GM19395 (cell line): ENCODE results near the gene POTEM.
"Not testable (repeated sequence)": the region's sequence is repeated elsewhere in the genome, so short reads cannot be mapped to it uniquely, and the experiment has no call there.

ENCODE experiments used
- ATAC-seq: cut with Tn5 transposase; IDR thresholded peaks from one replicate; pipeline ENCODE4 v1.9.1; 2021; ENCODE audit warnings: mild to moderate bottlenecking, moderate library complexity; ENCODE audit not compliant: unreplicated experiment

The POTEM gene

GRCh38 chr14:19036811-19037382, 69.7 kb downstream of the POTEM start:
- not testable (repeated sequence) for ATAC-seq

GRCh38 chr14:19038060-19038664, 70.9 kb downstream of the POTEM start:
- not testable (repeated sequence) for ATAC-seq

- not testable (repeated sequence) for ATAC-seq
Measured at GRCh38 chr14:19038785-19039184, 71.6 kb downstream of the POTEM start.

GRCh38 chr14:19043384-19043783, 76.2 kb downstream of the POTEM start:
- not testable (repeated sequence) for ATAC-seq
